ENCODE data around the gene DGKH. TPM values are rescaled to one million over a fixed set of nuclear protein-coding genes. Genes with fewer than 3 reads are reported as not detected.

Gene DGKH
- total and polyA plus RNA-seq, 2 donors (not counting 1 experiment from before 2014, with no cell fraction given) = 0.06 to 0.67 TPM

DNA sequence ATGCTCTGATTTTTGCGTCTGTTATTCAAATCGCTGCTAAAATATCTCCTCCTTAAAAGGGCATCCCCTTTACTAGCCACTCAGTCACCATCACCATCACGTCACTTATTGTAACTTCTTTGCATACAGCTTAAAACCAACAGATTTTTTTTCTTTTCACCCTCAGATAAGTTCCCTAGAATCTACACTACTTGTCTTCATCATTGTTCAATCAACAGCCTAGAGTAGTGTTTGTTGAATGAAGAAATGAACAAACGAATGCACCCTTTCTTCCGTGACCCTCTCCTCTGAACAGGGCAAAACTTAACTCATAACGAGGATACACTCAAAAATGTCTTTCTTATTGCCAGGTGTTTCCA is 222.4 kb downstream of the DGKH start:
- Histone ChIP-seq H3K9ac (ENCODE audit: low read length) (peak overlapping the region; percentile 76), H3K36me3 (replicated peaks in 1 of 2; ENCODE audit: control extremely low read depth in 1 of 2, control insufficient read depth in 1 of 2, extremely low read depth in 1 of 2, insufficient read depth in 2 of 2, low read length in 1 of 2) (no peaks in the 10 kb centered on the region), H3K27ac (ENCODE audit: low read length in 2 of 2) (peak overlapping the region; percentile 91 to 96), H2AFZ (ENCODE audit: insufficient read depth, low read depth, low read length, poor library complexity, severe bottlenecking) (peak overlapping the region; percentile 77), H3K27me3 (replicated peaks in 1 of 4; ENCODE audit: control extremely low read depth in 1 of 4, control insufficient read depth in 3 of 4, insufficient read depth in 4 of 4, low read length in 3 of 4) (no peaks in the 10 kb centered on the region), H4K20me1 (ENCODE audit: control insufficient read depth, insufficient read depth, low read length, poor library complexity, severe bottlenecking) (no peaks in the 10 kb centered on the region), H3K4me2 (replicated peaks; ENCODE audit: low read depth, low read length, poor library complexity, severe bottlenecking) (peak overlapping the region; percentile 75), H3K4me1 (ENCODE audit: control insufficient read depth in 2 of 2, insufficient read depth in 2 of 2, low read length in 2 of 2) (peaks cover 37 to 41% of the 10 kb centered on the region in 2 donors), H3K79me2 (ENCODE audit: control insufficient read depth, insufficient read depth, low read length) (peaks cover 25% of the 10 kb centered on the region), H3K4me3 (ENCODE audit: control extremely low read depth in 1 of 5, extremely low read depth in 1 of 5, insufficient read depth in 1 of 5, low read depth in 2 of 5, low read length in 4 of 5) (peak overlapping the region in 4 of 5 experiments; percentile 59 to 78 (median 72)), H3K9me3 (ENCODE audit: control extremely low read depth in 1 of 3, control insufficient read depth in 2 of 3, insufficient read depth in 1 of 3, low read length in 2 of 3) (peaks cover 0 to 5% (median 0%) of the 10 kb centered on the region in 3 donors)
- intact Hi-C loops (cut with micrococcal nuclease) = loop anchor here (1.0 to 10.0 kb wide), 10 partner anchors 106 to 2004 kb away; partner anchors contain the start of genes CCDC122, FOXO1, KBTBD6 and LACC1
- WGBS (ENCODE audit: insufficient coverage) = 80% methylated on average over 6 of the region's 6 CpGs
- TF ChIP-seq, protein P1, sequence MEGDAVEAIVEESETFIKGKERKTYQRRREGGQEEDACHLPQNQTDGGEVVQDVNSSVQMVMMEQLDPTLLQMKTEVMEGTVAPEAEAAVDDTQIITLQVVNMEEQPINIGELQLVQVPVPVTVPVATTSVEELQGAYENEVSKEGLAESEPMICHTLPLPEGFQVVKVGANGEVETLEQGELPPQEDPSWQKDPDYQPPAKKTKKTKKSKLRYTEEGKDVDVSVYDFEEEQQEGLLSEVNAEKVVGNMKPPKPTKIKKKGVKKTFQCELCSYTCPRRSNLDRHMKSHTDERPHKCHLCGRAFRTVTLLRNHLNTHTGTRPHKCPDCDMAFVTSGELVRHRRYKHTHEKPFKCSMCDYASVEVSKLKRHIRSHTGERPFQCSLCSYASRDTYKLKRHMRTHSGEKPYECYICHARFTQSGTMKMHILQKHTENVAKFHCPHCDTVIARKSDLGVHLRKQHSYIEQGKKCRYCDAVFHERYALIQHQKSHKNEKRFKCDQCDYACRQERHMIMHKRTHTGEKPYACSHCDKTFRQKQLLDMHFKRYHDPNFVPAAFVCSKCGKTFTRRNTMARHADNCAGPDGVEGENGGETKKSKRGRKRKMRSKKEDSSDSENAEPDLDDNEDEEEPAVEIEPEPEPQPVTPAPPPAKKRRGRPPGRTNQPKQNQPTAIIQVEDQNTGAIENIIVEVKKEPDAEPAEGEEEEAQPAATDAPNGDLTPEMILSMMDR (IDR thresholded peaks at IDR 0.05) = no peak
- TF ChIP-seq EZH2 (IDR thresholded peaks at IDR 0.05; ENCODE audit: borderline replicate concordance, insufficient read depth, low read depth, low read length, poor library complexity, severe bottlenecking) = no peak
- Mint-ChIP-seq H3K27me3 (no peaks in the 10 kb centered on the region), H3K4me1 (peaks cover 40% of the 10 kb centered on the region), H3K4me3 (peak overlapping the region; percentile 97), H3K27ac (peak overlapping the region; percentile 98), H3K9me3 (ENCODE audit: insufficient read depth) (peaks cover 2% of the 10 kb centered on the region)
- ChIA-PET POLR2A (interaction anchor here (1.6 kb wide), 1 partner anchor 107 kb away, joined by 7 read pairs; no protein-coding TSS in a partner anchor), CTCF (interaction anchor here (0.8 to 1.8 kb wide), 3 partner anchors 10 to 107 kb away, joined by 3 to 4 read pairs (median 3); no protein-coding TSS in a partner anchor)
- ATAC-seq (ENCODE audit: low read depth) (no peak), DNase-seq (peak; percentile 51)

Data from B cell (primary cell).